K562 (cell line): Measurements from ENCODE around the gene ZNF358. TPM values are rescaled to one million over a fixed set of nuclear protein-coding genes. Genes with fewer than 3 reads are reported as not detected.
A peak's percentile ranks its signal among the peaks of the same experiment; 100 is the strongest.

Experiments
- CAMTA2 ChIP-seq: fragments of 250-450 bp; sonication (Bioruptor Pico); conservative IDR thresholded peaks from 2 replicates; pipeline ENCODE4 v1.5.1; 2022
- GMEB1 ChIP-seq: fragments of 250-450 bp; sonication (Bioruptor Pico); IDR thresholded peaks from 2 replicates; pipeline ENCODE4 v1.4.0; 2020; ENCODE audit warnings: mild to moderate bottlenecking
- HNRNPL ChIP-seq: fragments of 200-400 bp; formaldehyde crosslinking; IDR thresholded peaks from 2 replicates; pipeline ENCODE4 v1.6.1; 2017; ENCODE audit warnings: low read depth, mild to moderate bottlenecking, low read length
- HNRNPLL ChIP-seq: fragments of 200-400 bp; formaldehyde crosslinking; IDR thresholded peaks from 2 replicates; pipeline ENCODE4 v1.6.1; 2017; ENCODE audit warnings: low read length, low read depth, mild to moderate bottlenecking; ENCODE audit not compliant: poor library complexity, severe bottlenecking
- NCOA6 ChIP-seq: fragments of 450-650 bp; IDR thresholded peaks from 2 replicates; pipeline ENCODE4 v1.6.1; 2017; ENCODE audit warnings: mild to moderate bottlenecking
- PBX2 ChIP-seq, 2 experiments: IDR thresholded peaks in 1 of 2; conservative IDR thresholded peaks in 1 of 2; 2 replicates each; pipeline ENCODE4 v1.6.1; 2016; ENCODE audit warnings: low read depth in 2 of 2, mild to moderate bottlenecking in 1 of 2, missing compliant biosample characterization in 1 of 2, missing genetic modification characterization in 1 of 2, moderate library complexity in 1 of 2
- POLR2B ChIP-seq: fragments of 450-650 bp; IDR thresholded peaks from 2 replicates; pipeline ENCODE4 v1.6.1; 2018; ENCODE audit warnings: low read depth; ENCODE audit not compliant: partially characterized antibody
- RBM34 ChIP-seq: fragments of 200-400 bp; formaldehyde crosslinking; IDR thresholded peaks from 2 replicates; pipeline ENCODE4 v1.6.1; 2018; ENCODE audit warnings: low read length, borderline replicate concordance; ENCODE audit not compliant: insufficient read depth
- RREB1 ChIP-seq: fragments of 250-450 bp; sonication (Bioruptor Pico); IDR thresholded peaks from 2 replicates; pipeline ENCODE4 v1.4.0; 2020
- USF2 ChIP-seq: sonication (generic); formaldehyde crosslinking; IDR thresholded peaks from 2 replicates; pipeline ENCODE4 v1.5.0; 2020; ENCODE audit warnings: missing genetic modification reagents
- ZBTB43 ChIP-seq: sonication (generic); formaldehyde crosslinking; IDR thresholded peaks from 2 replicates; pipeline ENCODE4 v1.8.0; 2023; ENCODE audit warnings: mild to moderate bottlenecking, missing genetic modification reagents
- ZEB2 ChIP-seq: fragments of 450-650 bp; IDR thresholded peaks from 2 replicates; pipeline ENCODE4 v1.6.1; 2016
- ZNF121 ChIP-seq: sonication (generic); formaldehyde crosslinking; conservative IDR thresholded peaks from 2 replicates; pipeline ENCODE4 v1.8.0; 2022; ENCODE audit warnings: missing genetic modification reagents
- ZNF316 ChIP-seq: fragments of 450-650 bp; IDR thresholded peaks from 2 replicates; pipeline ENCODE4 v1.6.1; 2016
- ZNF644 ChIP-seq: fragments of 200-800 bp; sonication (Bioruptor generic); IDR thresholded peaks from 2 replicates; pipeline ENCODE4 v1.6.1; 2016; ENCODE audit warnings: low read depth, missing genetic modification characterization, missing compliant biosample characterization
- polyA plus RNA-seq, 8 experiments: library from polyadenylated mRNA; depleted of rRNA in 4 of 8; stranded (reverse) in 5 of 8; unstranded in 3 of 8; fragments of >200 nt; fragmentation: Nextera tagmentation in 2 of 8; fragmentation: Illumina TruSeq in 1 of 8; extraction: Ambion mirVana in 2 of 8; extraction: Trizol in 1 of 8; gene quantifications; 2 replicates each; pipeline versions ENCODE4 v1.2.1 to v1.2.3, GENCODE V29; 2011 to 2014; ENCODE audit warnings: inconsistent platforms in 1 of 8, missing spikeins in 1 of 8
- total RNA-seq, 7 experiments: library from RNA; depleted of rRNA in 6 of 7; stranded (reverse); fragments of >200 nt in 6 of 7; fragmentation: Illumina TruSeq in 2 of 7; extraction: Trizol in 2 of 7; gene quantifications; 2 replicates each; pipeline versions ENCODE4 v1.2.1 to v1.2.3, GENCODE V29; 2011 to 2021; ENCODE audit warnings: low replicate concordance in 1 of 7

ZNF358 gene
- total and polyA plus RNA-seq, 9 of the 15 experiments (the other 6 are each of a cell fraction or from before 2014, with no cell fraction given) = 0.04 to 17.2 (median 4.9) TPM

- TF ChIP-seq RREB1 (CRISPR knock-in tag) (no peak), ZBTB43 (CRISPR knock-in tag) (peak; percentile 94), ZNF644 (tag) (peak; percentile 98), RBM34 (no peak), POLR2B (no peak), HNRNPL (no peak), CAMTA2 (CRISPR knock-in tag) (no peak), ZNF121 (peak; percentile 69), USF2 (CRISPR knock-in tag) (peak; percentile 84), HNRNPLL (no peak), ZEB2 (no peak), ZNF316 (no peak), NCOA6 (peak; percentile 99), GMEB1 (CRISPR knock-in tag) (no peak), PBX2 (CRISPR knock-in tag; IDR thresholded peaks at IDR 0.05; ENCODE audit: low read depth) (peak; percentile 97), PBX2 (tag; conservative IDR thresholded peaks at IDR 0.05; ENCODE audit: low read depth) (peak; percentile 23; the same call in 1 of the 2 replicates)
Observed at GRCh38 chr19:7562646-7563393, 46.9 kb downstream of the ZNF358 start (continued).
